AG10803 (cell line): ENCODE measurements around the gene SEPTIN2.
"Not testable (repeated sequence)": the region's sequence is repeated elsewhere in the genome, so short reads cannot be mapped to it uniquely, and the experiment has no call there.

Experiments
- DNase-seq: peaks from one replicate; pipeline ENCODE4 v3.0.0; 2010; ENCODE audit warnings: low read depth
- H3K4me3 ChIP-seq: 2 replicates; pipeline ENCODE4 v1.5.1; 2011; ENCODE audit warnings: mild to moderate bottlenecking, low read length, control low read depth
- CTCF ChIP-seq: conservative IDR thresholded peaks from 2 replicates; pipeline ENCODE4 v1.5.1; 2011; ENCODE audit warnings: mild to moderate bottlenecking, low read length, control low read depth, inconsistent platforms

SEPTIN2 gene

GRCh38 chr2:241289053-241289452, 26.7 kb upstream of the SEPTIN2 start:
- no peak overlapping the region for H3K4me3 ChIP-seq
- no peak for DNase-seq
- no peak for TF ChIP-seq CTCF

- no peak for TF ChIP-seq CTCF
- DNase-seq = no peak
- H3K4me3 ChIP-seq = no peak overlapping the region
Measured at GRCh38 chr2:241289597-241289996, 26.1 kb upstream of the SEPTIN2 start.

GRCh38 chr2:241291153-241291552, 24.6 kb upstream of the SEPTIN2 start:
- TF ChIP-seq CTCF = no peak
- no peak for DNase-seq
- H3K4me3 ChIP-seq = no peak overlapping the region

GRCh38 chr2:241291977-241292376, 23.7 kb upstream of the SEPTIN2 start:
- TF ChIP-seq CTCF = no peak
- H3K4me3 ChIP-seq = no peak overlapping the region
- no peak for DNase-seq

- not testable (repeated sequence) for DNase-seq, H3K4me3 ChIP-seq
Measured at GRCh38 chr2:241293378-241293797, 22.3 kb upstream of the SEPTIN2 start.

- DNase-seq = peak; percentile 55
- peak; percentile 22; the same call in 1 of the 2 replicates for TF ChIP-seq CTCF
- no peak overlapping the region for H3K4me3 ChIP-seq
Measured at GRCh38 chr2:241295326-241296095, 20.2 kb upstream of the SEPTIN2 start.

- no peak for DNase-seq
- TF ChIP-seq CTCF = no peak
- H3K4me3 ChIP-seq = no peak overlapping the region
Measured at GRCh38 chr2:241296767-241297166, 19.0 kb upstream of the SEPTIN2 start.
